HG03039 (cell line): ENCODE data around the gene IFT52.
"Not testable (repeated sequence)": the region's sequence is repeated elsewhere in the genome, so short reads cannot be mapped to it uniquely, and the experiment has no call there.

ENCODE experiments used
- ATAC-seq: cut with Tn5 transposase; IDR thresholded peaks from one replicate; pipeline ENCODE4 v1.9.1; 2021; ENCODE audit warnings: mild to moderate bottlenecking, moderate library complexity; ENCODE audit not compliant: unreplicated experiment

Gene IFT52

GRCh38 chr20:43565758-43566104 lies 25.0 kb upstream of the IFT52 start:
- ATAC-seq, result no peak

DNA sequence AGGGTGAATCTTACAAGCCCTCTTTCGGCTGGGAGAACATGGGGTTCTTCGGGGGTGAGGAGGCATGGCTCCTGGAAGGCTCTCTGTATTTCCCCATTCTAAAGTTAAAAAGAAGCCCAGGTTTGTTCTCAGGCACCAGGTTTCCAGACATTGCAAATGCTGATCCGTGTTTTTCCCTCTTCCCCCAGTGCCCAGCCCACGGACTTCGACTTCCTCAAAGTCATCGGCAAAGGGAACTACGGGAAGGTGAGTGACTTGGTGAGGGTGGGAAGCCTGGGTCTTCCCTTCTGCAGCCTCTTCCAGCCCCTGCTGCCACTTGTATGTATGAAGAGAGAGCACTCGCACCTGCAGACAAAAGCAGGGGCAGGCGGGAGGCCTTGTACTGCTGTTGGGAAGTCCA lies 23.3 kb upstream of the IFT52 start:
- ATAC-seq, result no peak

GRCh38 chr20:43568706-43569105 lies 22.0 kb upstream of the IFT52 start:
- ATAC-seq, result no peak

DNA sequence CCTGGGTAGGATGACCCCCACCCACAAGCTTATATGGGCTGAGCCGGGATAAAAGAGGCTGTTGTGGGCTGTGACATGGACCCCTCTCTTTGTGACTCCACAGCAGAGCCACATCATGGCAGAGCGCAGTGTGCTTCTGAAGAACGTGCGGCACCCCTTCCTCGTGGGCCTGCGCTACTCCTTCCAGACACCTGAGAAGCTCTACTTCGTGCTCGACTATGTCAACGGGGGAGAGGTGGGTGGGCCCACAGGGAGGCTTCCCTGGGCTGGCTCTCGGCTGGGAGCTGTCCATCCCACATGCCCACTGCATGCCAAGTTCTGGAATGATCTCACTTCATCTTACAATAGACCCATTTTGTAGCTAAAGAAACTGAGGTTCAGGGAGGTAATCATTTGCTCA lies 21.5 kb upstream of the IFT52 start:
- ATAC-seq, result no peak

DNA sequence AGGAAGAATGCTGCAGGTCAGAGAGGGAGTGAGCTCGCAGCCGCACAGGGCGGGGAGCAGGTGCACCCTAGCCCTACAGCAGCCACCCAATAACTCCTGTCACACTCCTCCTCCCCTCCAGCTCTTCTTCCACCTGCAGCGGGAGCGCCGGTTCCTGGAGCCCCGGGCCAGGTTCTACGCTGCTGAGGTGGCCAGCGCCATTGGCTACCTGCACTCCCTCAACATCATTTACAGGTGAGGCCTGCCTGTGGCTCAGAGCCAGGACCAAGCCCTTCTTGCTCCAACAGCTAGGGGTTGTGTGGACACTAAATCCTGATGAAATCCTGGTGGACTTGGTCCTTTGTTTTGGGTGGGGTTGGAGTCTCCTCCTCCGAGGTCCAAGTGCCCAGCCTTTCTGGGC lies 20.2 kb upstream of the IFT52 start:
- no peak for ATAC-seq

DNA sequence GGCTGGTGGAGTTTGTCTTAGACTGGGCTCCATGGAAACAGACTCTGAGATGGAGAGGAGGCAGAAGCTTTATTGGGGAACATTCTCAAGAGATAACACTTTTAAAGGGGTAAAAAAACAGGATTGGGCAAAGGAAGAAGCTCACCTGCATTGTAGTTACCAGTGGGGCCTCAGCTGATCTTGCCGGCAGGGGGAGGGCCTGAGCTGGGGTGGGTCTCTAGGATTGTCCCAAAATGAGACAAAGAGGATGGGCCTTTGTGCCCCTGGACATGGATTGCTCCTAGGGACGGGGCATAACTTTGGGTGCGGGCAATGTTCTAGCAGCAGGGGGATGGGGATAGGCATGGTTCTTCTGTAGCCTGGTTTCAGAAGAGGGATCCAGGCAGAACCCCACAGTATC lies 19.4 kb upstream of the IFT52 start:
- ATAC-seq, result no peak

DNA sequence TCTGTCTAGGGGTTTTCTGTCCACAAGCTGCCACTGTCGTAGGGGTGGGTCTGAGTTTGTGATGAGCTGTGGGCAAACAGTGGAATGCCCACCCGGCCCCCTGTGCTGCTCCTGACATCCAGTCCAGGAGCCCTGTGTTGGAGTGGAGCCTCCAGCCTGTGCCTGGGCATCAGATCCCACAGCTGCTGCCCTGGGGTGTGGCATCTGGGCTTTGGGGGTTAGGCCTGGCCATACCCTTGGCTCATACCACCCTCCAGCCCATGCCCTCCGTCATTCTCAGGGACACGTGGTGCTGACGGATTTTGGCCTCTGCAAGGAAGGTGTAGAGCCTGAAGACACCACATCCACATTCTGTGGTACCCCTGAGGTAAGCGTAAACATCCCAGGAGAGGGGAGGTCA lies 19.0 kb upstream of the IFT52 start:
- no peak for ATAC-seq

- ATAC-seq, result no peak
Observed at GRCh38 chr20:43572891-43573290, 17.8 kb upstream of the IFT52 start.

DNA sequence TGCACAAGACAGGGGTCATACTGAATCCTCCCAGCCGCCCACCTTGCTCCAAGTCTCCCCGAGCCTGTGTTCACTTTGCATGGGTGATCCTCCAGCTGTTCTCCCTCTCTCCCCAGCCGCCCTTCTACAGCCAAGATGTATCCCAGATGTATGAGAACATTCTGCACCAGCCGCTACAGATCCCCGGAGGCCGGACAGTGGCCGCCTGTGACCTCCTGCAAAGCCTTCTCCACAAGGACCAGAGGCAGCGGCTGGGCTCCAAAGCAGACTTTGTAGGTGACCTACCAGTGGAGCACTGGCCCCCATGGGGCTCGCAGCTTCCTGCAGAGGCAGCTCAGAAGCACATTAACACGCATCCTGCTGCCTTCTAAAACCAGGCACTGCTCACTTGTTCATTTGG lies 14.6 kb upstream of the IFT52 start:
- no peak for ATAC-seq

DNA sequence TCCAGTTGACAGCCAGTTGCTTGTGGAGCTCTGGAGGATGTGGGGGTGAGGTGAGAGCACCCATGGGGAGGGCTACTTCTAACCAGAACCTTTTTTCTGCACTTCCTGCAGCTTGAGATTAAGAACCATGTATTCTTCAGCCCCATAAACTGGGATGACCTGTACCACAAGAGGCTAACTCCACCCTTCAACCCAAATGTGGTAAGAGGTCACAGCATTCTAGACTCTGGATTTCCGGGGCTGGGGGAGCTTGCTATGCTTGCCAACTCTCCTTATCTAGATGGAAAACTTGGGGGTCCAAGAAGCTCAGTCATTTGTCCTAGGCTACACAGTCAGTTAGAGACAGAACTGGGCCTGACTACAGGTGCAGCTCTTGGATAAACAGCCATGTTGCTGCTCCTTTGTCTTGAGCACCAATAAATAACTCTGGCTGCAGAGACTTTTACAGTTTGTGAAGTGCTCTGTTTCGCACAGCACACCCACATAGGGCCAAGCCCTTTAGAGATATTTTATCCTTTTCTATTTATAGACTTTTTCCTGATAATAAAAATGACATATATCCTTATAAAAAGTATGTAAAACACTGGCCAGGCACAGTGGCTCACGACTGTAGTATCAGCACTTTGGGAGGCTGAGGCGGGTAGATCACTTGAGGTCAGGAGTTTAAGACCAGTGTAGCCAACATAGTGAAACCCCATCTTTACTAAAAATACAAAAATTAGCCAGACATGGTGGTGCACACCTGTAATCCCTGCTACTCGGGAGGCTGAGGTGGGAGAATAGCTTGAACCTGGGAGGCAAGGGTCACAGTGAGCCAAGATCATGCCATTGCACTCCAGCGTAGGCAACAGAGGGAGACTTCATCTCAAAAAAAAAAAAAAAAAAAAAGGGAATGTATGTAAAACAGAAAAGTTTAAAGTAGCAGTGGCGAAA lies 10.6 kb upstream of the IFT52 start:
- no peak for ATAC-seq

- no peak for ATAC-seq
Observed at GRCh38 chr20:43583133-43583864, 7.4 kb upstream of the IFT52 start.

- ATAC-seq, result no peak
Observed at GRCh38 chr20:43583982-43584432, 6.7 kb upstream of the IFT52 start.

GRCh38 chr20:43584448-43585136 lies 6.1 kb upstream of the IFT52 start:
- ATAC-seq, result no peak

DNA sequence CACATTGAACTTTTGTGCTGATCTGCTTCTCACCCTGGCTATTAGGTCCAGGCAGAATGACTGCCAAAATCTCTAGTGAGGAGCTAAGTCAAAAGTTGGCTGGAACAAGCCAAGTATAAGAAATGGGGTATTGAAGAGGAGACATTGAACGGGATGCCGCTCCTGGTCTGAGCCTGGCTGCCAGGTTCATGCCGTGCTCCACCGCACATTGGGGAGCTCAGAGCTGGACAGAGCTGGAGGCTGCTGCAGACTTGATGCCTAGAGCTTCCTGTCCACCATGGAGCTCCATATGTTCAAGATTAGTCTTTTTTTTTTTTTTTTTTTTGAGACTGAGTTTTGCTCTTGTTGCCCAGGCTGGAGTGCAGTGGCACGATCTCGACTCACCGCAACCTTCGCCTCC lies 4.1 kb upstream of the IFT52 start:
- ATAC-seq, result no peak

GRCh38 chr20:43588526-43588925 lies 2.2 kb upstream of the IFT52 start:
- not testable (repeated sequence) for ATAC-seq

- ATAC-seq, result no peak
Observed at GRCh38 chr20:43590036-43590391, 723 bp upstream of the IFT52 start.

- not testable (repeated sequence) for ATAC-seq
Observed at GRCh38 chr20:43601960-43602359, 11.2 kb downstream of the IFT52 start.

- no peak for ATAC-seq
Observed at GRCh38 chr20:43603124-43603523, 12.4 kb downstream of the IFT52 start.

GRCh38 chr20:43605715-43606114 lies 15.0 kb downstream of the IFT52 start:
- ATAC-seq, result no peak

DNA sequence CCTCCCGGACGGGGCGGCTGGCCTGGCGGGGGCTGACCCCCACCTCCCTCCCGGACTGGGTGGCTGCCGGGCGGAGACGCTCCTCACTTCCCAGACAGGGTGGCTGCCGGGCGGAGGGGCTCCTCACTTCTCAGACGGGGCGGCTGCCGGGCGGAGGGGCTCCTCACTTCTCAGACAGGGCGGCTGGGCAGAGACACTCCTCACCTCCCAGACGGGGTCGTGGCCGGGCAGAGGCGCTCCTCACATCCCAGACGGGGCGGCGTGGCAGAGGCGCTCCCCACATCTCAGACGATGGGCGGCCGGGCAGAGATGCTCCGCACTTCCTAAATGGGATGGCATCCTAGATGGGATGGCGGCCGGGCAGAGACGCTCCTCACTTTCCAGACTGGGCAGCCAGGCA lies 16.5 kb downstream of the IFT52 start:
- ATAC-seq, result not testable (repeated sequence)

DNA sequence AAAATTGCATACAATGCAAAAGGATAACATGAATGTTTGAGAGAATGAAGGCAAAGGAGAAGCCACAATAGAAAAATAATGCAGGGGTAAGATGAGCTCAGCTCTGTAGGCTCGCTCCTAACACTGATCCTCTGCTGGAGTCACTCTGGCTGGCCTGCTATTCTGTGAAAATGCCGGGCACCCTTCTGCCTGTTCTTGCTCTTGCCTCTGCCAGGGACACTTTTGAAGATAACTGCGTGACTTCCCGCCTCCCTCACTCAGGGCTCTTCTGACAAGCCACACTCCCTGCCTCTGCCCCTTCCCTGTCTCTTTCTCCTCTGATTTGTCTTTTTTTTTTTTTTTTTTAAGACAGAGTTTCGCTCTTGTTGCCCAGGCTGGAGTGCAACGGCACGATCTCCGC lies 40.9 kb downstream of the IFT52 start:
- no peak for ATAC-seq

GRCh38 chr20:43636429-43636828 lies 45.7 kb downstream of the IFT52 start:
- ATAC-seq, result no peak
